ENCODE results near the gene SPATA31C2.
"Not testable (repeated sequence)": the region's sequence is repeated elsewhere in the genome, so short reads cannot be mapped to it uniquely, and the experiment has no call there.

The SPATA31C2 gene

DNA sequence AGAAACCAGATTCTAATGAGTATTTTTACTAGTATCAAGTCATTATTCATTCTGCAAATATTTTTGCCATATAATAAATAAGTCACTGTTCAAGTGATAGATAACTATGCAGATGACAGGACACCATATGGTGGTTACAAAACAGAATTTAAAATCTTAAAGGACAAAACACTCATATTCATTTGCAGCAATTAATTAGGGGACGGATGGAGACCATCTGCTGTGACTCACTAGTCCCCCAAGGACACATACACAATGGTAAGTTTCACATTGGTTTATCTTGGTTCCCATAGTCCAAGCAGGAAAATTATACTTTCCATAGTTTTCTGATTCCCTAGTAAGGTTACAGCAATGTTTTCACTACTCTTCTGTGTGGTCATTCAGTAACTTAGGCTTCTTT is 28.4 kb upstream of the SPATA31C2 start:
- DNase-seq (ENCODE audit: low spot score) = no peak
- TF ChIP-seq, protein P1, sequence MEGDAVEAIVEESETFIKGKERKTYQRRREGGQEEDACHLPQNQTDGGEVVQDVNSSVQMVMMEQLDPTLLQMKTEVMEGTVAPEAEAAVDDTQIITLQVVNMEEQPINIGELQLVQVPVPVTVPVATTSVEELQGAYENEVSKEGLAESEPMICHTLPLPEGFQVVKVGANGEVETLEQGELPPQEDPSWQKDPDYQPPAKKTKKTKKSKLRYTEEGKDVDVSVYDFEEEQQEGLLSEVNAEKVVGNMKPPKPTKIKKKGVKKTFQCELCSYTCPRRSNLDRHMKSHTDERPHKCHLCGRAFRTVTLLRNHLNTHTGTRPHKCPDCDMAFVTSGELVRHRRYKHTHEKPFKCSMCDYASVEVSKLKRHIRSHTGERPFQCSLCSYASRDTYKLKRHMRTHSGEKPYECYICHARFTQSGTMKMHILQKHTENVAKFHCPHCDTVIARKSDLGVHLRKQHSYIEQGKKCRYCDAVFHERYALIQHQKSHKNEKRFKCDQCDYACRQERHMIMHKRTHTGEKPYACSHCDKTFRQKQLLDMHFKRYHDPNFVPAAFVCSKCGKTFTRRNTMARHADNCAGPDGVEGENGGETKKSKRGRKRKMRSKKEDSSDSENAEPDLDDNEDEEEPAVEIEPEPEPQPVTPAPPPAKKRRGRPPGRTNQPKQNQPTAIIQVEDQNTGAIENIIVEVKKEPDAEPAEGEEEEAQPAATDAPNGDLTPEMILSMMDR (IDR thresholded peaks at IDR 0.05; ENCODE audit: extremely low read depth, missing control alignments) = no peak

DNA sequence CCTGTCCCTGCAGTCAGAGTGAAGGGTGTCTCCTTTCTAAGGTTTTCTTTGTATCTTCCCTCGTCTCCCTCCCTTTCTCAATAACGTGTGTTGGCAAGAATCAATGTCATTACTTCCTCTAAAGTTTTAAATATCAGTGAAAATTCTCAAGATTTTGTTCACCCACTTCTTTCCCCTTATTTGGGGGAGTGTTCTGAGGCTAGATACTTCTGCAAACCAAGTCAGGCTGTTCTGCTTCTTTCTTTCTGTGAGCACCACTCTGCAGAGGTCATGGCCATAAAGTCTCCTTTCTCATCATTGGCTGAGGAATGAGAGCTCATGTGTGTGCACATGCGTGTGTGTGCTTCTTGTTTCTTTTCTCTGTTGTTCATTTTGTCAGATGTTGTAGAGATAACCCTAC is 26.6 kb upstream of the SPATA31C2 start:
- TF ChIP-seq, protein P1 (IDR thresholded peaks at IDR 0.05; ENCODE audit: extremely low read depth, missing control alignments) = no peak

DNA sequence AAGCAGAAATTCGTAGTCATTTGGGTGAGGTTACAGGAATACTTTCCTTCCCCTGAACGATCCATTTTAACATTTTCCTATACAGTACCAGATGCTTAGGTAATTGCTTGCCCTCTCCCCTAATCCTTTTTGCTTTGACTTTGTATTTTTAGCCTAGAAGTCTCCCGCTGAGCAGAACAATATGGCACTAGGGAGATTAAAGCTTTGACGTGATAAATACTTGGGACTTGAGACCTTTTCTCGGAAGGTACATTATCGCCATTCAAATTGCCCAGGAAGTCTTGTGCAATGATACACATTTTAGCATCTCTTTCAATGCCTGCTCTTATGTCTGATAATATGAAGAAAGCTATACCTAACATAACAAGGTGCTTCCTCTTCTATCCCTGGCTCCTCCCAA is 22.9 kb upstream of the SPATA31C2 start:
- no peak for DNase-seq (ENCODE audit: low spot score)
- TF ChIP-seq, protein P1 (IDR thresholded peaks at IDR 0.05; ENCODE audit: extremely low read depth, missing control alignments) = no peak

More for the DNA sequence above, 26.6 kb upstream of the SPATA31C2 start:
- no peak for DNase-seq (ENCODE audit: low spot score)

DNA sequence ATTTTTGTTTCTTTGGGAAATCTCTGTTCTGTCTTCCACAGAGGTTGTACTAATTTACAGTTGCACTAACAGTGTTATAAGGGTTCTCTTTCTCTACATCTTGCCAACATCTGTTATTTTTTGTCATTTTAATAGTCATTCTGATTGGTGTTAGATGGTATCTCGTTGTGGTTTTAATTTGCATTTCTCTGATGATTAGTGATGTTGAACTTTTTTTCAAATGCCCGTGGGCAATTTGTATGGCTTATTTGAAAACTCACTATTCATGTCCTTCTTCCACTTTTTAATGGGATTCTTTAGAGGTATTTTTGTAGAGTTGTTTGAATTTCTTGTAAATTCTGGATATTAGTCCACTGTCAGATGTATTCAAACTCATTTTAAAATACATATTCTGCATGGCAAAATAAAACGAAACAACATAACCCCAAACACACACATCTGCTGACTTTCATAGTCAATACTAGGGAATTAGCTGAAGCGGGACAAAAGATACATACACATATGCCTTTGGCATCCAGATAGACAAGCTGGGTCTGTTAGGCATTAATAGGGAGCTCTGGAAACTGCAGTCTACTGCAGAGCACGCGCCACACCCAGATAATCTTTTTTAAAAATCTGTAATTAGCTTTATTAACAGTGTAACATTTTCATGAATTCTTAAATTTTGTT is 5.8 kb upstream of the SPATA31C2 start:
- DNase-seq (ENCODE audit: low spot score) = no peak
- TF ChIP-seq, protein P1 (IDR thresholded peaks at IDR 0.05; ENCODE audit: extremely low read depth, missing control alignments) = no peak

DNA sequence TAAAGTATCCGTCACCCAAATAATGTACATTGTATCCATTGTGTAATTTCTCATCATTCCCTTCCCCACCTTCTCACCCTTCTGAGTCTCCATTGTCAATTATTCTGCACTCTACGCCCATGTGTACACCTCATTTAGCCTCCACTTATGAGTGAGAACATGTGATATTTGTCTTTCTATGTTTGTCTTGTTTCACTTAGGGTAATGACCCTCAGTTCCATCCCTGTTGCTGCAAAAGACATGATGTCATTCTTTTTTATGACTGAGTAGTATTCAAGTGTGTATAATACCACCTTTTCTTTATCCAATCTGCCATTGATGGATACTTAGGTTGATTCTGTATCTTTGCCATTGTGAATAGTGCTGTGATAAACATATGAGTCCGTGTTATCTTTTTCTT is 4.9 kb upstream of the SPATA31C2 start:
- TF ChIP-seq, protein P1 (IDR thresholded peaks at IDR 0.05; ENCODE audit: extremely low read depth, missing control alignments) = no peak
- no peak for DNase-seq (ENCODE audit: low spot score)

DNA sequence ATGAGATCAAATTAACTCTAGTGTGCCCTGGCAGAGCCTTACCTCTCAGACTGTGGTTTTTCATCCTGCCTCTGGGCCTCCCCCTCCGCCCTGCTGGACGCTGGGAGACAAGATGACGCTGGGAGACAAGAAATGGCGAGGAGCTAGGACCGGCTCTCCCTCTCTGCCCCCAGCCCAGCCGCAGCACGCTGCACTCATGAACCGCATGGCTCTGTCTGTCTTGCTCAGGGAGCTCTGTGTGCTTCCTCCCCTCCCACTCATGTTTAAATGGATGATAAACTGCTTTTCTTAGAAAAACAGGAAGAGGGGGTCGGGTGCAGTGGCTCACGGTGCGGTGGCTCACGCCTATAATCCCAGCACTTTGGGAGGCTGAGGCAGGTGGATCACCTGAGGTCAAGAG is 4.7 kb downstream of the SPATA31C2 start:
- DNase-seq (ENCODE audit: low spot score) = not testable (repeated sequence)

DNA sequence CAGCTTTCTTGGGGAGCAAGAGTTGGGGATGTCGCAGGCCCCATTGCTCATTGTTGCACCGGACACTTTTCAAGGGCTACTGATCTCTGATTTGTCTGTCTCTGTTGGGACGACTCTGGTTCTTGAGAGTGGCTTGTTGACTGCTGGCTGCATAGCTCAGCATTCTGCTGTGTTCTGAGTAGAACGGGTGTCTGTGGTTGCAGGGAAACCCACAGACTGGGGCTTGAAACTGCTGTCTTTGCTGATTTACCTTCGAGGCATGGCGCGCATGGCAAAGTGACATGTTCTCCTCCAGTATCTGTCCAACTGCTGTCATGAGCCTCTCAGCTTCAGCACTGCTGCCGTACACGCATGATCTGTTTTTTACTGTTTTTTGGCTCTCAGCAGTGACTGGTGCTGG is 8.7 kb downstream of the SPATA31C2 start:
- DNase-seq (ENCODE audit: low spot score) = not testable (repeated sequence)

DNA sequence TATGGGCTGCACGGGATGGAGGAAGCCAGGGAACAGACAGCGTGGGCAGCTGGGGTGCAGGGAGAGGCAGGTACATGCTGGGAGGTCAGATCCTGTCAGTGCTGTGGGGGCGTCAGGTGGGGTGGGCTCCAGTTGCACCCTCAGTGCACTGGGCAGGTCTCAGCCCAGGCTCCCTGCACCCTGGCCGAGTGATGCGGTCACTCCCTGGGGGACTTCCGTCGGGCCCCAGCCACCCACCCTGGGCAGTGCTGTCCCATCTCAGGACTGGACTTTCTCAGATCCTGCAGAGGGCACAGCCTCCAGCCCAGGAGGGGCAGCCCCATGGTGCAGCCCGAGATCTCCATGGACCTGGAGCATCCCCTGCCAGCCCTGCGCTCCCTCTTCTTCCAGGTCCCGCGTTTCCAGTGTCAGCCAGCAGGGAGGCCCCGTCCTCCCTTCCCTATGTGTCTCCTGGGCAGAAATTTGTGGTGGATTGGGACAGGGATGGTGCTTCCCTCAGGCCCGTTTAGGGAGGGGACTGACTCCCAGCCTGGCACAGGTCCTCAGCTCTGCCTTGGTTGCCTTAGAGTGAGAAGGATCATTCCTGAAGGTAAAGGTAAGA is 10.5 kb downstream of the SPATA31C2 start:
- DNase-seq (ENCODE audit: low spot score) = not testable (repeated sequence)

DNA sequence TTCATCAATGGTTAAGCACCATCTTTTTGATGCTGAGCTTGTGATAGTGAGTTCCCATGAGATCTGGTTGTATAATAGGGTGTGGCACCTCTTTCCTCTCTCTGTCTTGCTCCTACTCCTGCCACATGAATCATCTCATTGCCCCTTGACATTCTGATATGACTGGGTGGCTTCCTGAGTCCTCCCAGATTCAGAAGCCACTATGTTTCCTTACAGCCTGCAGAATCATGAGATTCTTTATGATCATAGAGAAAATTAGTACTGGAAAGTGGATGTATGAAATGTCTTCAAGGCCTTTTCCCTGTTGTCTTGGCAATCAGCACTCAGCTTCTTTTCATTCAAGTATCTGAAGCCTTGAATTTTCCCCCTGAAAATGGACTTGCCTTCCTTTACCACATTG is 14.9 kb downstream of the SPATA31C2 start:
- not testable (repeated sequence) for DNase-seq (ENCODE audit: low spot score)

DNA sequence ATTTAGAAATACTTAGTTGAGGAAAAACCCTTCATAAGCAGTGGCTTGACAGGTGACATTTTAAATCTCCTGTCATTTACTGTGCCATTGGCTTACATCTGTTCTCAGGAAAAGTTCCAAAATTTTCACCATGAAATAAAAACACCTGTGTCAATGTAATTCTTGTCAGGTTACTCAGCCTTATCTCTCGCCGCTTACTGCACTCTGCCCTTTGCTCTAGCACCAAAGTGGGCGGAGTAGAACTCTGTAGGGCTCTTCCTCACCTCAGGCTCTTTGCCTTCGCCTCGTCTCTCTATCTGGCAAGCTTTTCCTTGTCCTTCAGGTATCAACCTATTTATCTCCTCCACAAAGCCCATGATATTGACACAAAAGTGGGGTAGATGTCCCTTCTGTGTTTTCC is 20.2 kb downstream of the SPATA31C2 start:
- not testable (repeated sequence) for DNase-seq (ENCODE audit: low spot score)

DNA sequence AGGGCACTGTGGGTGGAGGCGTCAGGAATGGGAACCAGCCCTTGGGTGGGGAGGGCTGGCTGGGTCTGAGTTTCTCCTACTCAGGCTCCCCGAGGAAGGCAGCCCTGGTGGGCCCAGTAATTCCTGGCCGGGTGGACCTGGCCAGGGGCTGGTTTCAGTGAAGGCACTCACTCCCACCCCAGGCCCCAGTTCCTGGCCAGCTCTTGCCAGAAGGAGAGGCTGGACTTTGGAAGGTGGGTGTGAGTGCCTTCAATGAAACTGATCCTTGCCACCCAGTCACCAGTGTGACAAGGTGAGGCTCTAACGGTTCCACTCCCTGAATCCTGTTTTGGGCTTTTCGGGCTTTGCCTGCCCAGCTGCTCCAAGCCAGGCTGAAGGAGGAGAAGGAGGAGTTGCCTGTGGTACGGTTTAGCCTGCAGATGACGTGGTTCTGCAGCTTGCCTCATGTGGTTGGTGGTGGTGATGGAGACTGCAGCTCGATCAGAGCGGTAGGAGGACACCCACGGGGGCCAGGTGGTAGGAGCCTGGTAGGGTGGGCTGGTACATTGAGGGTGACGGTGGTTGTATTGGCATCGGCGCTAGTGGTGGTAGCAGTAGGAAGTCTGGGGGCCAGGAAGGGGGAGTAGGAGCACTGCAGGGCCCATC is 23.2 kb downstream of the SPATA31C2 start:
- DNase-seq (ENCODE audit: low spot score) = not testable (repeated sequence)

DNA sequence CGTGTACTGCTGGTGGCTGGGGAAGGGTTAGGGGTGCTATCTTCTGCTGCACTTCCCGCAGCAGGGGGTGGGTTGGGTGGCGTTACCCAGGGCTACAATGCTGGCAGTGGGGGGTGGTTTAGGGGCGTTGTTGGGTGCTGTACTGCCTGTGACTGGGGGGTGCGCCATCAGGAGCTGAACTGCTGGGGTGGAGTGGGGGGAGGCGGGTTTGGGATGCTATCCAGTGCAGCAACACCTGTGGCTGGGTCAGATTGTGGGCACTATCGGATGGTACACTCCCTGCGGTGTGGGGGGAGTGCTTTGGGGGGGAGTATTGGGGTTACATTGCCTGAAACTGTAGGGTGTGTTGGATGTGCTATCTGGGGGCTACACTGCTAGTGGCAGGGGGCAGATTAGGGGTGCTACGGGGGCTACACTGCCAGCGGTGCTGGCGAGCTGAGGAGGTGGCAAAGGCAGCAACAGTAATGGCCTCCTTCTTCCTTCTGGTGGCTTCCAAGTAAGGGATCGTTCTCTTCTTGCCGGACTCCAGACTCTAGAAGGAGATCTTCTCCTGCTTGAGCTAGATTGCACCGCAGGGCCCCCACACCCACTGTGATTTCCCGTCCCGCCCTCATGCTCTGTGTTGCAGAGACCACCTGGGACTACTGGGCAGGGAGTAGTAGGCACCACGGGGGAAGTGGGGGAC is 23.9 kb downstream of the SPATA31C2 start:
- not testable (repeated sequence) for DNase-seq (ENCODE audit: low spot score)

DNA sequence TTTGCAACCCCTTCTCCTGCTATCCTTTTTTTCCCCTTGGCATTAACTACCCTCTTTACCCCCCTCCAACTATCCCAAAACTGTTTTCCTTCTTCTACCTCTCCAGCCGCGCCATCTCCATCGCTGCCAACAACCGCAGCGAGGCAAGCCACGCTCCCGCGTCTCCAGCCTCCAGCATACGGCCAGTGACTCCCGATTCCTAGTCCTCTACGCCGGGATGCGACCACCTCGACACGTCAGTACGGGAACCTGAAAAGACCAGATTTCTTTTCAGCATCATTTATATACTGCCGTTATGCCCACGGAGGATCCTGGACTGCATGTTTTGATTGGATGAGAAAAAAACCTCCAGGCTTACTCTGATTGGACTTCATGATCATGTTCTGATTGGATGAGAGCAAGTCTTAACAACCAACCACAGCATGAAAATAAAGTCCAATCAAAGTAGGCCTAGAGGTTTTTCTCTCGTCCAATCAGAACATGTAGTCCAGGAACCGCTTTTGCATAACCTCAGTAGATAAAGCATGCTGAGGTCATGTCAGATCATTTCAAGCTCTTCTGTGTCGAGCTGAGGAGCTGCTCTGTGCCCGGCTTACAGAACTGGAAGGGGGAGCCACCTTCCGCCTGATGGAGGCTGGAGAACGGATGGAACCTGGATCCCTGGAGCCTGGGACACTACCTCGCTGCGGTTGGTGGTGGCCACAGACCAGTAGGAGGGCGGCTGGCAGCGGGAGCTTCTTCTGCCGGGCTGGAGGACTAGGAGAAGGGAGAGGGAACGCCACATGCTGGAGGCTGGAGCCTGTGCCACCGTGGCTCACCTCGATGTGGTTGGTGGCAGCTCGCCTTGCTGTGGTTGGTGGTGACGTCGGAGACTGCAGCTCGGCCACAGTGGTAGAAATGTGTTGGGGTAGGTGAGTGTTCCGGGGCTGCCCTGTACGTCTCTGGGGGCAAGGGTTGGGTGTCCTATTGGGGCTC is 24.8 kb downstream of the SPATA31C2 start:
- DNase-seq (ENCODE audit: low spot score) = not testable (repeated sequence)
